GM18505 (cell line): ENCODE data around the gene RNASE7.

ENCODE experiments used
- ATAC-seq: cut with Tn5 transposase; IDR thresholded peaks from one replicate; pipeline ENCODE4 v1.9.1; 2021; ENCODE audit not compliant: unreplicated experiment
- POLR2A ChIP-seq: IDR thresholded peaks from 4 replicates; pipeline ENCODE4 v1.6.1; 2011; ENCODE audit warnings: borderline replicate concordance; ENCODE audit not compliant: insufficient read depth, insufficient read length; ENCODE audit errors: extremely low read depth

RNASE7 gene

GRCh38 chr14:21057803-21058675 lies 15.9 kb downstream of the RNASE7 start, which contains the start of gene RNASE8:
TSS of gene RNASE8 (plus strand) at chr14:21057822. CDS start at chr14:21057893, 71 bp downstream.
- TF ChIP-seq POLR2A, result no peak
- no peak for ATAC-seq

GRCh38 chr14:21058903-21059302 lies 16.7 kb downstream of the RNASE7 start:
- TF ChIP-seq POLR2A, result no peak
- no peak for ATAC-seq

- no peak for ATAC-seq
- TF ChIP-seq POLR2A, result no peak
Measured at GRCh38 chr14:21059842-21060613, 17.9 kb downstream of the RNASE7 start.

- no peak for TF ChIP-seq POLR2A
- ATAC-seq, result no peak
Measured at GRCh38 chr14:21060614-21061346, 18.6 kb downstream of the RNASE7 start.

- no peak for ATAC-seq
- TF ChIP-seq POLR2A, result no peak
Measured at GRCh38 chr14:21061347-21061668, 19.1 kb downstream of the RNASE7 start.

- no peak for TF ChIP-seq POLR2A
- no peak for ATAC-seq
Measured at GRCh38 chr14:21063479-21063878, 21.3 kb downstream of the RNASE7 start.

GRCh38 chr14:21066882-21067502 lies 24.8 kb downstream of the RNASE7 start:
- no peak for TF ChIP-seq POLR2A
- ATAC-seq, result no peak

- no peak for ATAC-seq
- no peak for TF ChIP-seq POLR2A
Measured at GRCh38 chr14:21068521-21069387, 26.6 kb downstream of the RNASE7 start.

GRCh38 chr14:21069388-21070082 lies 27.4 kb downstream of the RNASE7 start:
- no peak for ATAC-seq
- no peak for TF ChIP-seq POLR2A

GRCh38 chr14:21070083-21070609 lies 28.0 kb downstream of the RNASE7 start, which contains the start of gene ARHGEF40:
TSS of gene ARHGEF40 (plus strand) at chr14:21070304. CDS start at chr14:21070397, 93 bp downstream.
- TF ChIP-seq POLR2A, result no peak
- no peak for ATAC-seq

- peak; percentile 13 for ATAC-seq
- TF ChIP-seq POLR2A, result no peak
Measured at GRCh38 chr14:21070610-21071224, 28.6 kb downstream of the RNASE7 start.
